Measurements from ENCODE around the gene PRKCH. TPM values are rescaled to one million over a fixed set of nuclear protein-coding genes. Genes with fewer than 3 reads are reported as not detected.

The PRKCH gene
- total RNA-seq, 1 experiment from 2014 or later = 2.7 TPM

- no peak for ATAC-seq
Observed at GRCh38 chr14:61374284-61374683, 52.9 kb downstream of the PRKCH start.

GRCh38 chr14:61375218-61375617 lies 53.8 kb downstream of the PRKCH start:
- Histone ChIP-seq H3K4me1 (ENCODE audit: control insufficient read depth, insufficient read depth, low read length) (no peaks in the 10 kb centered on the region), H3K9me3 (ENCODE audit: control insufficient read depth, insufficient read depth, low read depth, low read length) (no peaks in the 10 kb centered on the region), H3K27me3 (ENCODE audit: control insufficient read depth, insufficient read depth, low read length) (no peaks in the 10 kb centered on the region), H3K27ac (ENCODE audit: low read length) (no peak overlapping the region), H3K36me3 (ENCODE audit: control insufficient read depth, insufficient read depth, low read length) (no peaks in the 10 kb centered on the region), H3K4me3 (ENCODE audit: low read depth in 2 of 2, low read length in 2 of 2) (no peak overlapping the region)
- DNase-seq (ENCODE audit: low read depth, low spot score) (no peak), ATAC-seq (no peak)
- TF ChIP-seq REST (IDR thresholded peaks at IDR 0.05; ENCODE audit: insufficient read depth in 1 of 2, low read depth in 2 of 2, low read length in 1 of 2) = no peak
- TF ChIP-seq TCF7L2 (IDR thresholded peaks at IDR 0.05; ENCODE audit: low read depth, low read length) = no peak
- no peak for TF ChIP-seq POLR2AphosphoS5 (IDR thresholded peaks at IDR 0.05; ENCODE audit: low read depth, low read length)
- no peak for TF ChIP-seq SIN3A (IDR thresholded peaks at IDR 0.05; ENCODE audit: borderline replicate concordance, insufficient read depth, low read depth, low read length)
- no peak for TF ChIP-seq CTCF (IDR thresholded peaks at IDR 0.05)
- intact Hi-C loops (cut with micrococcal nuclease; ENCODE audit: unreplicated experiment) = no loop called here
- CTCF ChIA-PET = no interaction called here
- POLR2A ChIA-PET = no interaction called here
- BruUV-seq (replicated peaks) = no TSS peak
- in situ Hi-C loops (cut with HindIII; ENCODE audit: low pct_unique_long_range_greater_than_20kb, low sequenced_read_pairs) = no loop called here

More at GRCh38 chr14:61374284-61374683, 52.9 kb downstream of the PRKCH start:
- POLR2A ChIA-PET = no interaction called here
- no peaks in the 10 kb centered on the region for H3K27me3 ChIP-seq (ENCODE audit: control insufficient read depth, insufficient read depth, low read length)
- H3K4me1 ChIP-seq (ENCODE audit: control insufficient read depth, insufficient read depth, low read length) = no peaks in the 10 kb centered on the region
- no peak for DNase-seq (ENCODE audit: low read depth, low spot score)
- no peak overlapping the region for H3K27ac ChIP-seq (ENCODE audit: low read length)
- no peak overlapping the region for H3K4me3 ChIP-seq (ENCODE audit: low read depth in 2 of 2, low read length in 2 of 2)
- H3K36me3 ChIP-seq (ENCODE audit: control insufficient read depth, insufficient read depth, low read length) = no peaks in the 10 kb centered on the region
- intact Hi-C loops (cut with micrococcal nuclease; ENCODE audit: unreplicated experiment) (no loop called here), in situ Hi-C loops (cut with HindIII; ENCODE audit: low pct_unique_long_range_greater_than_20kb, low sequenced_read_pairs) (no loop called here)
- BruUV-seq (replicated peaks) = no TSS peak
- TF ChIP-seq POLR2AphosphoS5 (IDR thresholded peaks at IDR 0.05; ENCODE audit: low read depth, low read length) (no peak), CTCF (IDR thresholded peaks at IDR 0.05) (no peak), TCF7L2 (IDR thresholded peaks at IDR 0.05; ENCODE audit: low read depth, low read length) (no peak), SIN3A (IDR thresholded peaks at IDR 0.05; ENCODE audit: borderline replicate concordance, insufficient read depth, low read depth, low read length) (no peak), REST (IDR thresholded peaks at IDR 0.05; ENCODE audit: insufficient read depth in 1 of 2, low read depth in 2 of 2, low read length in 1 of 2) (no peak)
- no peaks in the 10 kb centered on the region for H3K9me3 ChIP-seq (ENCODE audit: control insufficient read depth, insufficient read depth, low read depth, low read length)
- CTCF ChIA-PET = no interaction called here

Data from Panc1 (cell line).